Measurements from ENCODE around the gene CDK6. TPM values are rescaled to one million over a fixed set of nuclear protein-coding genes. Genes with fewer than 3 reads are reported as not detected.

CDK6 gene
- total RNA-seq, 4 donors from 2014 or later = 22.2 to 45.4 (median 36.4) TPM

DNA sequence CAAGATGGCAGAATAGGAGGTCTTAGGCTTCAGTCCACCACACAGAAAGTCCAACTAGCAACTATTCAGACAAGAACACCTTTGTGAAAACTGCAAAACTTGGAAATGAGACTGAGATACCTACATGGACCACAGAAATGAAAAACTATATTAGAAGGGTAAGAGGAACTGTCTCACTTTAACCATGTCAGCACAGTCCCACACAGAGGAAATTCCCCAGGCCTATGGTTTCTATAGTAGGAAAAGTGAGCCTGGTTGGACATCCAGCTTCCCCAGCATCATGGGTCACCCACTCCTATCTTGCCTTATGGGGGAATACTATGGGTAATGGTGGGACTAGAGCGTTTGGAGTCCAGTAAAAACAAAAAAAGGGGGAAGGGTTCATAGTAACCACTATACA lies 38.8 kb upstream of the CDK6 start:
- WGBS = 80% methylated on average over 1 of the region's 1 CpG
- no peak for DNase-seq (ENCODE audit: extremely low spot score)
- H3K4me3 ChIP-seq = no peak overlapping the region

GRCh38 chr7:92874567-92874966 lies 38.2 kb upstream of the CDK6 start:
- Histone ChIP-seq H3K9me3 (no peaks in the 10 kb centered on the region), H3K27me3 (no peaks in the 10 kb centered on the region), H3K4me1 (no peaks in the 10 kb centered on the region), H3K36me3 (no peaks in the 10 kb centered on the region), H3K27ac (replicated peaks in 1 of 4) (no peak overlapping the region), H3K4me3 (no peak overlapping the region)
- WGBS = 86% methylated on average over 1 of the region's 1 CpG
- TF ChIP-seq POLR2AphosphoS5 (IDR thresholded peaks at IDR 0.05) (no peak), CTCF (IDR thresholded peaks at IDR 0.05) (no peak), EP300 (IDR thresholded peaks at IDR 0.05) (no peak), POLR2A (IDR thresholded peaks at IDR 0.05; ENCODE audit: low read depth) (no peak)
- DNase-seq (ENCODE audit: extremely low spot score) = no peak
- intact Hi-C loops (cut with DNase I) = no loop called here

More for the DNA sequence above, 38.8 kb upstream of the CDK6 start:
- Histone ChIP-seq H3K9me3 (no peaks in the 10 kb centered on the region), H3K27ac (replicated peaks in 1 of 4) (no peak overlapping the region), H3K4me1 (no peaks in the 10 kb centered on the region), H3K36me3 (no peaks in the 10 kb centered on the region), H3K27me3 (no peaks in the 10 kb centered on the region)
- TF ChIP-seq POLR2A (IDR thresholded peaks at IDR 0.05; ENCODE audit: low read depth) (no peak), EP300 (IDR thresholded peaks at IDR 0.05) (no peak), CTCF (IDR thresholded peaks at IDR 0.05) (no peak), POLR2AphosphoS5 (IDR thresholded peaks at IDR 0.05) (no peak)
- intact Hi-C loops (cut with DNase I) = no loop called here

DNA sequence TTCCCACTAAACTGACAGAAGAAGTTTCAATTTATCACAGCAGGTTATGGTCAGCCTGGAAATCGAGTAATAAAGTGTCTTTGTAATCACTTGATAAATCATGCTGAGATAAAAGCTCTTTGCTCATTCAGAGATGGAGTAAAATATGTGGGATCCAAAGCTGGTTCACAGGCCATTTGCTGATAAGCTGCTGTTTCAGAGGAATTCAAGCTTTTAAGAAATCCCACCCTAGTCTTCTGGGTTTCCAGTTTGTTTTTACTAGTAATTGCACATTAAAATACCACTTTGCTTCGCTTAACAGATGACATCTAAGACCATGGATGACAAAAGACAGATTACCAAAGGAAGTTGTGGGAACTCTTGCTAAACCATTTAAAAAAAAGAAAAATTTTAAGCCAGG lies 37.4 kb upstream of the CDK6 start:
- TF ChIP-seq EP300 (IDR thresholded peaks at IDR 0.05) = no peak
- no peak for TF ChIP-seq POLR2A (IDR thresholded peaks at IDR 0.05; ENCODE audit: low read depth)
- TF ChIP-seq CTCF (IDR thresholded peaks at IDR 0.05) = no peak
- no peak for TF ChIP-seq POLR2AphosphoS5 (IDR thresholded peaks at IDR 0.05)
- WGBS = 41% methylated on average over 2 of the region's 2 CpGs
- Histone ChIP-seq H3K4me1 (no peaks in the 10 kb centered on the region), H3K36me3 (no peaks in the 10 kb centered on the region), H3K27me3 (no peaks in the 10 kb centered on the region), H3K4me3 (no peak overlapping the region), H3K9me3 (peaks cover 0 to 7% (median 4%) of the 10 kb centered on the region in 4 donors), H3K27ac (replicated peaks in 1 of 4) (no peak overlapping the region)
- no peak for DNase-seq (ENCODE audit: extremely low spot score)
- intact Hi-C loops (cut with DNase I) = no loop called here

DNA sequence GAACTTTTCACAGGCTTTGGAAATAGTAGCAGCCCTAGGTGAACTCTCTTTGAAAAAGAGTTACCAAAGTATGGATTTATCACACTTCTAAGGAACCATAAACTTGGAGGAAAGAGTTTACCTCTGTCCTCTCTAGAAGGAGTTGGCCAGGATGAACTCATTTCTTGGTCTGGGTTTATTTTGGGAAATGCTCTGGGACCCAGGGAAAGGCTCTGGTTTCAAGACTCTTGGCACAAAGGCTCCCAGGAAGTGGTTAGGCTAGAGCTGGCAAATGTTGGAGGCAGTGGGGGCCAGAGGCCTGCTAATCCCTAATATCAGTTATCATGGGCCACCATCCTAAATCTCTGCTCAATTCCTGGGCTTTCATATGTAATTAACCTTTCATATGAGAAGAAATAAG lies 36.3 kb upstream of the CDK6 start:
- TF ChIP-seq POLR2A (IDR thresholded peaks at IDR 0.05; ENCODE audit: low read depth) (no peak), POLR2AphosphoS5 (IDR thresholded peaks at IDR 0.05) (no peak), EP300 (IDR thresholded peaks at IDR 0.05) (no peak), CTCF (IDR thresholded peaks at IDR 0.05) (no peak)
- Histone ChIP-seq H3K4me3 (no peak overlapping the region), H3K4me1 (no peaks in the 10 kb centered on the region), H3K9me3 (peaks cover 0 to 16% (median 7%) of the 10 kb centered on the region in 4 donors), H3K36me3 (no peaks in the 10 kb centered on the region), H3K27ac (replicated peaks in 1 of 4) (no peak overlapping the region), H3K27me3 (no peaks in the 10 kb centered on the region)
- intact Hi-C loops (cut with DNase I) = no loop called here
- DNase-seq (ENCODE audit: extremely low spot score) = no peak

GRCh38 chr7:92868683-92869293 lies 32.4 kb upstream of the CDK6 start:
- Histone ChIP-seq H3K9me3 (peaks cover 0 to 16% (median 7%) of the 10 kb centered on the region in 4 donors), H3K27me3 (no peaks in the 10 kb centered on the region)
- intact Hi-C loops (cut with DNase I) = no loop called here

More at GRCh38 chr7:92868683-92869293, 32.4 kb upstream of the CDK6 start:
- H3K4me1 ChIP-seq = no peaks in the 10 kb centered on the region
- TF ChIP-seq POLR2AphosphoS5 (IDR thresholded peaks at IDR 0.05) = no peak
- TF ChIP-seq EP300 (IDR thresholded peaks at IDR 0.05) = no peak
- TF ChIP-seq POLR2A (IDR thresholded peaks at IDR 0.05; ENCODE audit: low read depth) = no peak
- no peak for TF ChIP-seq CTCF (IDR thresholded peaks at IDR 0.05)
- no peak overlapping the region for H3K27ac ChIP-seq (replicated peaks in 1 of 4)
- no peaks in the 10 kb centered on the region for H3K36me3 ChIP-seq
- no peak for DNase-seq (ENCODE audit: extremely low spot score)
- H3K4me3 ChIP-seq = no peak overlapping the region
